Epithelial cell of proximal tubule (primary cell): ENCODE results near the gene ZBTB38. TPM values are rescaled to one million over a fixed set of nuclear protein-coding genes. Genes with fewer than 3 reads are reported as not detected.

Experiments
- DNase-seq: peaks from one replicate; pipeline ENCODE4 v3.0.0-alpha.2; 2011; ENCODE audit warnings: low read depth
- H3K4me3 ChIP-seq: 2 replicates; pipeline ENCODE4 v1.5.1; 2011; ENCODE audit warnings: low read depth, mild to moderate bottlenecking, low read length
- CTCF ChIP-seq: conservative IDR thresholded peaks from 2 replicates; pipeline ENCODE4 v1.5.1; 2012; ENCODE audit warnings: low read depth, mild to moderate bottlenecking, low read length
- total RNA-seq: library from RNA; depleted of rRNA; stranded (reverse); fragments of >200 nt; gene quantifications from 2 replicates; pipeline ENCODE4 v1.2.3, GENCODE V29; 2015

The ZBTB38 gene
- total RNA-seq, 1 donor from 2014 or later: 51.5 TPM

GRCh38 chr3:141386126-141386488 is 17.8 kb downstream of the ZBTB38 start:
- DNase-seq: no peak
- TF ChIP-seq CTCF: no peak
- H3K4me3 ChIP-seq: no peak overlapping the region

DNA sequence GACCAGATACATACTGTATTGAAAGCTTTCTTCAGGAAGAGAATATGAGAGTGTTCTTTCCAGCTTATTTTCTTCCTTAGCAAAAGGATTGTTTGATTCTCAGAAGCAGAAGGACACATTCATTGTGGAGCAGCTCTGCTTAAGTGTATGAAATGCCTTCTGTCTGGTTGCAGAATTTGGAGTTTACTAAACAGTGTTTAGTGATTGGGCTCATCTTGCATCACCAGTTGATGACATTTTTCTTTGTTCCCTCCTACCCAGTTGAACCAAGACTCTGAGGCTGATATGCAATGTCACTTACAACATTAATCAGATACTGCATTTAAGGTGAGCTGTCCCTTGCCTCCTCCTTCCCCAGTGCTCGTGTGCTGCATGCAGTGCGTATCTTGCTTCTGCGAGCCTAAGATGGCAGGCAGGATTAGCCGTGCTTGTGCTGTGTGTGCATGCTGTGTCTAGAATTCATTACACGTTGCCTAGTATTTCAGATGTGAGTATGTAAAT is 18.4 kb downstream of the ZBTB38 start:
- no peak for TF ChIP-seq CTCF
- H3K4me3 ChIP-seq: no peak overlapping the region
- no peak for DNase-seq

GRCh38 chr3:141387516-141387915 is 19.2 kb downstream of the ZBTB38 start:
- no peak for DNase-seq
- no peak for TF ChIP-seq CTCF
- H3K4me3 ChIP-seq: no peak overlapping the region

GRCh38 chr3:141388395-141388794 is 20.1 kb downstream of the ZBTB38 start:
- no peak for TF ChIP-seq CTCF
- H3K4me3 ChIP-seq: no peak overlapping the region
- DNase-seq: no peak

DNA sequence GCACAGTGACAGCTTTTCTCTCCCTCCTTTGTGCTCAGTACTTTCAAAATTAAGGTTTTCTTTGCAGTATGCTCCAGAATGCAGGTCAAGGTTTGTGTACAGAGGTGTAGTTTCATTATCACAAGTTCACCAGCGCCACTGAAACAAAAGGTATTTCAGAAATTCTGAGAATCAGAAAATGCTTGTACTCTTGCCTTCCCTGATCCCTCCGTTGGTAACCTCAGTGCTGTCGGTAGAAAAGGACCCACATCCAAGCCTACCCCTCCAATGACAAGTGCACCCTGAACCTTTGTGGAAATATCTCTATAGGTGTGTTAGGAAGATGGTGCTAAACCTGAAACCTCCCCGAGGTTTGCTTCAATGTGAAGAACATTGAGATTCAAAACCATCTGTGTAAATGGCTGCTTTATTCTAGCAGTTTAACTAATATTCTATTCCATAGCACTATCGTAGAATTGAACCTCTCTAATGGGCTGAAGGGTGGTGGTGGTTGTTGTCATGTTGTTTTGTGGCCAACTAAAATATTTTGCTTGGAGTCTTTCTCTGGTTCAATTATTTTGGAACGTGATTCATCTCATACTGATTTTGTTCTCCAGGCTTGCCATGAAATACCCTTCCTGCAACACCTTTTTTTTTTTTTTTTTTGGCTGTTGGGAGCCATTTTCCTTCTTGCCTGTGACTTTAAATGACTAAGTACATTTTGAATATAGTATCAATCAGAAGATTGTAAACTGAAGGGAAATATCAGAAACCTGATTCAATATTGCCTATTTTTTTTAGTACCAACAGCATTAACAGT is 20.7 kb downstream of the ZBTB38 start:
- no peak for DNase-seq
- TF ChIP-seq CTCF: no peak

GRCh38 chr3:141389703-141390102 is 21.4 kb downstream of the ZBTB38 start:
- no peak overlapping the region for H3K4me3 ChIP-seq
- no peak for TF ChIP-seq CTCF
- DNase-seq: no peak

More for the DNA sequence above, 20.7 kb downstream of the ZBTB38 start:
- no peak overlapping the region for H3K4me3 ChIP-seq

- no peak for DNase-seq
- TF ChIP-seq CTCF: no peak
- H3K4me3 ChIP-seq: no peak overlapping the region
Measured at GRCh38 chr3:141390747-141391146, 22.4 kb downstream of the ZBTB38 start.
